Retinal pigment epithelial cell (primary cell): Measurements from ENCODE around the gene MCEE.
A peak's percentile ranks its signal among the peaks of the same experiment; 100 is the strongest.

Experiments used
- DNase-seq: peaks from one replicate; pipeline ENCODE4 v3.0.0-alpha.2; 2010; ENCODE audit warnings: low read depth
- H3K4me3 ChIP-seq: 2 replicates; pipeline ENCODE4 v1.5.1; 2011; ENCODE audit warnings: mild to moderate bottlenecking, low read length, control low read depth, moderate library complexity
- CTCF ChIP-seq: conservative IDR thresholded peaks from 2 replicates; pipeline ENCODE4 v1.5.1; 2011; ENCODE audit warnings: low read depth, low read length, control low read depth, inconsistent platforms

The MCEE gene

GRCh38 chr2:71155846-71156245 lies 25.8 kb upstream of the MCEE start:
- H3K4me3 ChIP-seq = no peak overlapping the region
- DNase-seq = no peak
- TF ChIP-seq CTCF = no peak

- DNase-seq = no peak
- no peak overlapping the region for H3K4me3 ChIP-seq
- TF ChIP-seq CTCF = peak; percentile 1
These were observed 24.8 kb upstream of the MCEE start for GRCh38 chr2:71154798-71155197.

- no peak overlapping the region for H3K4me3 ChIP-seq
- no peak for DNase-seq
- no peak for TF ChIP-seq CTCF
These were observed 24.2 kb upstream of the MCEE start for GRCh38 chr2:71154279-71154678.

- no peak for TF ChIP-seq CTCF
- H3K4me3 ChIP-seq = no peak overlapping the region
- no peak for DNase-seq
These were observed 23.7 kb upstream of the MCEE start for GRCh38 chr2:71153585-71154224.

- DNase-seq = no peak
- no peak for TF ChIP-seq CTCF
- H3K4me3 ChIP-seq = no peak overlapping the region
These were observed 21.6 kb upstream of the MCEE start for GRCh38 chr2:71151620-71152019.

GRCh38 chr2:71150082-71150816 lies 20.2 kb upstream of the MCEE start:
- no peak for DNase-seq
- TF ChIP-seq CTCF = no peak
- no peak overlapping the region for H3K4me3 ChIP-seq

GRCh38 chr2:71148506-71149063 lies 18.6 kb upstream of the MCEE start:
- no peak overlapping the region for H3K4me3 ChIP-seq
- DNase-seq = no peak
- no peak for TF ChIP-seq CTCF
